ENCODE results near the gene TFAP2A. TPM values are rescaled to one million over a fixed set of nuclear protein-coding genes. Genes with fewer than 3 reads are reported as not detected.

The TFAP2A gene
- total RNA-seq, 1 donor from 2014 or later = 0.29 TPM

DNA sequence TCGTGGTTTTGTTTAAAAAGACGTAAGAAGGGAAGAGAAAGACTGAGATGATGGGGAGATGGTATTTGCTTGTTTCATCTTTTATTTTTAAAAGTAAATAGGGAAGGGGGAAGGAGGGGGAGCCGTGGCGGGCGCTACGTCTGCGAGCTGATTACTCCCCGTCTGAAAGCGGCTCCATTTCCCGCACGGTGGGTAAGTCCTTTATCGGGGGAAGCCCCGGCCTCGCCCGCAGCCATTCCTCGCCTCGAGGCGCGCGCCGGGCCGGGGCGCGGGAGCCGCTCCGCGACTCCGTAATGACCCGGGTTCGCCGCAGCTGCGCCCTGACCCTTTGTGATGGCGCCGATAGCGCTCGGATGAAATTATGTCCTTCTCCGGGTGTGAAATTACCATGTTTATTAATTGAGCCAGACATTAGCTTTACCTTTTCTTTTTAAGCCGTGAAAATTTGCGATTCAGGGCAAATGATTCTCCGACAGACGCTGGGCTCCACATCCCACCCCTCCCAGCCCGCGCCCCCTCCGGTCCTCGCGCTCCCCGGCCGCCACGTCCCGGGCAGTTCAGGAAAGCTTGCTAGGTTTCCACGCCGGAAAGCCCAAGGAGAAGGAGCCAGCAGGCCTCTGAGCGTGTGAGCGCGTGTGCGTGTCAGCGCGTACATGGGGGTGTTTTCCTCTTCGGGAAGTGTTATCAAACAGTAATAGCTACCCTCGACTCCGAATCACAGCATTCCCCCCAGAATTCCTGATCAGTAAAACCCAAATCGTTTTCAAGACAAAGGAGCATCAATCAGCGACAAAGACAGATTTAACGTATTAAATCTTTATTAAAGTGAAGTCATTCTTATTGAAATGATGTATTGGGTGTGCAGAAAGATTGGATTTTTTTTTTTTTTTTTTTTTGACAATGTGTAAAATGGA lies 30.0 kb downstream of the TFAP2A start:
- DNase-seq (ENCODE audit: extremely low read depth, low read depth, low spot score) = no peak

DNA sequence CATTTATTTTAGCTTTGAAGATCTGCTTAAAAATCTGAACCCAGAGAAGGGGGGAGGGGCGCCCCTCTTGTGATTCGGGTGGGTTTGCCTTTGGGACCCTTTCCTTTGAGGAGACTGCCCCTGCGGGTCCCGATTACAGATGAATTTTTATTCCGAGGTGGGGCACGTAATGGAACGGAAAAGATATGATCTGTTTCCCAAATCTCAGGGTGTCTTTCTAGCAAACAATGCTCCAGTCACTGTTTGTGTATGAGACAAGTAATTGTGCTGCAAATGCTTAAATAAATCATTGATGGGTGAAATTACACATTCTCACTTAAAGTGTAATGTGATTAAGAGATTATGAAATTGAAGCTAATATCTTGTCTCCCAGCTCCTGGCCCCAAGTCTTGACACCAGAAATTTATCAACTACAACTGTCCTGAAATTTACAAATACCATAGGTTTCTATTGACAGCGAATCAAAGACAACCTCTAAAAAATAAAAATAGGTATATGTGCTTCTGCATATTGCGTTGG lies 30.7 kb downstream of the TFAP2A start:
- DNase-seq (ENCODE audit: extremely low read depth, low read depth, low spot score) = no peak

DNA sequence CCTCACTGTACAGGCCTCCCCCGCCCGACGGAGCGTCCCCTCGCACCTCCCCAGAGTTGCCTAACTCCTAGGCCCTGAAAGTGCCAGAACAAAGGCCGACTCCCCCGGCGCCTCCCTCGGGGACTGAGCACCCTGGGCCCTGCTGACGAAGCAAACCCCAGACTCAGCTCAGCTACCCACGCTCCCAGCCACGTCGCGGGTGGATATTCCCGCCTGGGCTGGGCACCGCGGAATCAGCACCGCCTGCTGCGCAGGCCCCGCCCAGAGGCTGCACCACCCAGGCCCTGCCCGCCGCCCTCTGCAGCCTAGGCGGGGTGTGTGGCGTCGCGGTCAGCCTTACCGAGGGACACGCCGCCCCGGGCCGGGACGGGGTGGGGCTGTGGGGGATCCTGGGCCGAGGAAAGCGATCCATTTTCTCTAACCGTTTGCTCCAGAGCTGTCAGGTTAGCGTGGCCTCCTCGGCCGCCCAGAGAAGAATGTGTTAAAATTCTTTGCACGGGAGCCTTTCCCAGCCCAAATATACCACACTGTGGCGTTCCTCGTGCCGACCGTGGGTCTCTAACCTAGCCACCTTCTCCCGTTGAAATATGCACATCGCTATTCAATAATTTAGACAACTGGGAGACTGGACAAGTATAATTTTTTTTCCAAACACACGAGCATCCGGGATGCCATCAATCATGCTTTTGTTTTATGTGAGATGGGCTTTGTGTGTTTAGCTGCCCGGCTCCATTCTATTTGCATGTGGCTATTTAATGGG lies 31.4 kb downstream of the TFAP2A start:
- DNase-seq (ENCODE audit: extremely low read depth, low read depth, low spot score) = no peak

DNA sequence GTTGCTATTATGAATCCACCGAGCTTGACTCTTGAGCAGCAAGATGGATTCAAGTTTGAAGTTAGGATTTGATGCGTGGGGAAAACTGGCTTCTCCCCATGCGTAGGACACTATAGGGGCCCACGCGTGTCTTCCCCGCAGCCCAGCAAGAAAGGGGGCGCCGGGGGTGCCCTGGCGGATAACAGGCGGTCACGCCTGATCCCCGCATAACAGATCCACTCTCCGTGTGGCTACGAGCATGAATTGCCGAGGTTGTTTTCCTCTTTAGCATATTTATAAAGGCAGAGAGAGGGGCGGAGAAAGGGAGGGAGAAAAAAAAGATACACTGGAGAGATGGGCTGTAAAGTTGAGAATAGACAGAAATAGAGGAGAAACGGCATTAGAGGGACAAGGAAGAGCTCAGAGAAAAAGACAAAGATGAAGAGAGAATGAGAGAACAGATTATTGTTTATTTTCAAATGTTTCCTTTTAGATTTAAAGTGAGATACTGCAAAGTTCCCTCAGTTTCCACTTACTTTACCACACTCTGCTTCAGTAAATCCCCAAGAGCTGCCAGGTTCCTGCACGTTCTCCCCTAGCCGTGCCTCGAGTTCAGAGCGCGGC lies 32.0 kb downstream of the TFAP2A start:
- no peak for DNase-seq (ENCODE audit: extremely low read depth, low read depth, low spot score)

DNA sequence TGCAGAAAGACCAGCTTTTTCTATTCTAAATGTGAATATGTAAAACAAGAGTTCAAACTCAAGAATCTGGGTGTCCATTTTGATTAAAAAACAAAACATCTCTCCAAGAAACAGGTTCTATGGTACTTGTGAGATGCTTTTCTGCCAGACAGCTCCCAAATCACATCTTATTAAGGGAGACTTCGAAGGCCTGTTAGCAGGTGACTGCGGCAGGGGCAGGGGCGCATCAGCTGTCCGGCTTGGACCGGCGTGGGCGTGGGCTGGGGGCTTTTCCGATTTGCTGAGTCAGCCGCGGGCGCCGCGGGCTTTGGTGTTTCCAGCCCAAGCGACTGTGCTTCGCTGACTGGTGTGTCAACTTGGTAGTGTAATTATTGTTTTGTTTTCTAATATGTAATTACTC lies 32.6 kb downstream of the TFAP2A start:
- no peak for DNase-seq (ENCODE audit: extremely low read depth, low read depth, low spot score)

DNA sequence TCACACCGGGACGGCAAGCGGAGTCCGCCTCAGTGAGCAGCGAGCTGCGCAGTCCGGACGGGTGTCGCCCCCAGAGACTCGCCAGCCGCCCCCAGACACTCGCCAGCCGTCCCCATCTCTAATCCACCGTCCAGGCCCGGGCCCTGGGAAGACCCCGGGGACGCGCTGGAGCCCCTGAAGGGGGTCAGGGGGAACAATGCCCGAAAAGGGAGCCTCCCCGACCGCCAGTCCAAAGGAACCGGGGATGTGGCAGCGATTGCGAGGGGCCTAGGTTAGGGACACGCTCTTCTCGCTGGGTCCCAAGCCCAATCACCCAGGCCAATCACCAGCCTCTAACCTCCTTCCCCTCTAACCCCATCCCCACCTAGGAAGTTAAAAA lies 33.1 kb downstream of the TFAP2A start:
- DNase-seq (ENCODE audit: extremely low read depth, low read depth, low spot score) = no peak

DNA sequence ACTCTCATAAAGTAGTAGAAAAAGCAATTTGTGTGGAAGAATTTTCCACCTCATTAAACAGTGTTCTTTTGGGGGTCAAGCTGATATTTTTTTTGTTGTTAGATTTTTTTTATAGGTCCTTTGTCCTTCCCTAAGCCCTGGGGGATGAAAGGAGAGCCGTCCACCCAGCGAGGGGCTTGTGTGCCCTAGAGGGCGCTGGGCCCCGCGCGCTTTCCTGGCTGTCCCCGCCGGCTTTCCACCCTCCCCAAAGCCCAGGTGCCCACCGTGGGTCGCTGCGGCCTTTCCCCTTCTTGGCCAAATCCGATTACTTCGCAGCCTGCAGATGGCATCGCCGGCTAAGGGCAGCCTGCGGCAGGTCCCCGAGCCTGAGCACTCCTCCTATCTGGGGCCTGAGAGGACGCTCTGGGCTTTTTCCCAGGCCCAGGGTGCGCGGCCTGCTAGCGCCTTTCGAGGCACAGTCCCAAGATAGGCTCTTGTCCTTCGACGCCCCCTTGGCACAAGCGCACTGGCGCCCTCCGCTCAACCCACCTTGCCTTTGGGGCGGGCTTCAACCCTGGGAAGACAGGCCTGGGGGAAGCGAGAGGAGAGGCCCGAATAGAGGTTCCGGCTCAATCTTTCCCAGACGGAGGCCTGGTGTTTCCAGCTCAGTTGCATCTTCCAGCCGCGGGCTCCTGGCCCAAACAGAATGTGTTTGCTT lies 33.6 kb downstream of the TFAP2A start:
- no peak for DNase-seq (ENCODE audit: extremely low read depth, low read depth, low spot score)

DNA sequence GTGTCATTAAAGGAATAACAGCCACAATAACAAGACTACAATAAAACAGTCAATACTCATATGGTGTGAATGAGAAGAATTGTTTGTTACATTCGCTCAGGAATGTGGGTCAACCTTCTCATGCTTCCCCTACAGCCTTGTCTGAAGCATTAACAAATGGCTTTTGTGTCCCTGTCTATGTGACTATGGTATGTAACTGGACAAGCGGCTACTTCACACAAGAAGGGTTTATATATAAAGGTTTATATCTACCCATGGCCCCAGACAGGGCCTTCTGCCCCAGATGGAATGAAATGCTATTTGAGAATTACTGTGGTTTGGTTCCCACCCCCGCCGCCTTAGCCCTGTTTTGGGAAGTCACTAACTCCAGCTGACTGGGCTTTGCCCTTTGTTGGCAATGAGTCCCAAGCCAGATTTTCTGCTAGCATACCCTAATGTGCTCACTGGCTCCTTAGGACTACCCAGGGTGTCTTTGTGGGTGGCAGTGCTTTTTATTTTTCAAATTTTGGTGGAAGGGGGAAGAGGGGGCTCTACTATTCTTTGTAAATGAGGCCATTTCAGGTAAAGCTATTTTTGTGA lies 39.4 kb downstream of the TFAP2A start:
- no peak for DNase-seq (ENCODE audit: extremely low read depth, low read depth, low spot score)

DNA sequence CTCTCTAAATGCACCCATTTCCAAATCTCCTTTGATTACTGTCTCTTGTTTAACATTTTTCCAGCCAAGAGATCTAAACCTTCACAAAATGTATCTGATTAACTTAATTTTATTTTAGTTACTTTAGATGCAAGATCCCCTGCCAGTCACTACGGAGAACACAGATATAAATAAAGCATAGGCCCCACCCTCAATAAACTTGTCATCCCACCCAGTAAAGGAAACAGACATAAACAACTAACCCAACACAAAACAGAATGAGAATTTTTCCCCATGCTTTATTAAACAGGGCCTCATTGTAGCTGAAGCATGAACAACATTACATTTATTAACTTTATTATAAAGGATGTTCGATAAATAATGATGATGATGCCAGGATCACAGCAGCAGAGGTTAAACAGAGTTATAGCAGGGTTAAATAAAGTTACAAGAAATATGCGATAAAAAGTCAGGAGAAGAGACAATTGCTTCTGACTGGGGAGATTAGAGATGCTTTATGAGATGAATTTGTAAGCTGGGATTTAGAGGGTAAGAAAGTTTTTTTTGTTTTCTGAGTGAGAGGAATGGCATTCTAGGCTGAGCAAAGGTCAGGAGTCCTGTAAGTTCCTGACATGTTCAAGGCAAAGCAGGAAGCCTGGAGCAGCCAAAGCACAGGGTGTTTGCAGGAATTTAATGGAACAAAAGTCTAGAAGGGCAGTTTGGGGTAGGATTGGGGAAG lies 41.1 kb downstream of the TFAP2A start:
- no peak for DNase-seq (ENCODE audit: extremely low read depth, low read depth, low spot score)

DNA sequence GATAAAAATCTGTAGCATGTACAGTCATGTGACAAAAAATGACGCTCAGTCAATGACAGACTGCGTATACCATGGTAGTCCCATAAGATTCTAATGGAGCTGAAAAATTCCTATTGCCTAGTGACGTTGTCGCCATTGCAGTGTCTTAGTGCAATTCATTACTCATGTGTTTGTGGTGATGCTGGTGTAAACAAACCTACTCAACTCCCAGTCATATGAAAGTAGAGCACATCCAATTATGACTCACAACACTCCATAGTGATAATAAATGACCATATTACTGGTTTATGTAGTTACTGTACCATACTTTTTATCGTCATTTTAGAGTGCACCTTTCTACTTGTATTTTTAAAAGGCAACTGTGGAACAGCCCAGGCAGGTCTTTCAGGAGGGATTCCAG lies 45.0 kb downstream of the TFAP2A start:
- DNase-seq (ENCODE audit: extremely low read depth, low read depth, low spot score) = no peak

DNA sequence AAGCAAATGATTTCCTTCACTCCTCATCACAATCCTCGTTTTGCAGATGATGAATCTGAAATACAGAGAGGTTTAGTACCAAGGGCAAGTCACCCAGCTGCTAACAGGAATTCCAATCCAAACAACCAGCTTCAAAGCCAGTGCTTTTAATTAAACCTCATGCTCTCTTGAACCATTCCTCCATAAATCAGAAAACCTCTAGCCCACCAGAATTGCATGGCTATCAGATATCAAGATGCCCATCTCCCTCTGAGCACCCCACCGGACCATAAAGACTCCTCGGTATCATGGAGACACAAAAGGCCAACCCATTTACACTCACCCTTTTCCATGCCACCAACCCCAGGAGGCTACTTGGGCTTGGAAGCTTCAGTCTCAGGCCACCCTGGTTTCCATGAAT lies 46.0 kb downstream of the TFAP2A start:
- no peak for DNase-seq (ENCODE audit: extremely low read depth, low read depth, low spot score)

DNA sequence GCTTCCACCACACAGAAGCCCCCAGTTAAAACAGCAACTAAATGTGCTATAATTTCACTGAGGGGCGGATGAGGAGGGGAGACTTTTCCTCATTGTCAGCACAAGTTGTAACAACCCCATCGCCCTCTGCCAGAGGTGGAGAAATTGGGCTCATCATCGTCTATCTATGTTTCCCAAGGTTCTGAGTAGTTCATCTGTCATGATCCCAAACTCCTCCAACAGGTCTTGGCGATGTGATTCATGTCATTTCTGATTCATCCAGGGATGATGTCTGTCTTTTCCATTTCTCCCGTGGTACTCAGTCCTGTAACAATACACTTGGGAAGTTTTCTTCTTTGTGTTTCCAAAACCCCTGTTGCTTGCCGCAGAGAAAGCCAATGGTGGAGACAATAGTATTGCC lies 51.0 kb downstream of the TFAP2A start:
- no peak for DNase-seq (ENCODE audit: extremely low read depth, low read depth, low spot score)

DNA sequence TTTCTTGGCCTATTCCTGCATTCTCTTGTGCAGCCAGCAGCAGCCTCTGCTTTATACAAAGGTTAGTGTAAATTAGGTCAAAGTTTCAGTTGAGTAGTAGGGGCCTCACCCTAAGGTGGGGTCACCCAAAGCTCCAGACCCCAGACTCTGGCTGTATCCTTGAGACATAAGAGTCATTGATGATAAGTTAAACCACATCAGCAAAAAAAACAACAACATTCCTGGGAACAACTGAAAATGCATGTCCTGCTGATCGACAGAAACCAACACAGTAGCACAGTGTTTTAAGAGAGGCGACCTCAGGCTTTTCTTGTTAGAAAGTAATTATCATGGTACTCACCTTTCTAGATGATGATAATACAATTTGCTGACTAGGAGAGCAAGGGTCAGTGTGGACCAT lies 52.6 kb downstream of the TFAP2A start:
- no peak for DNase-seq (ENCODE audit: extremely low read depth, low read depth, low spot score)

DNA sequence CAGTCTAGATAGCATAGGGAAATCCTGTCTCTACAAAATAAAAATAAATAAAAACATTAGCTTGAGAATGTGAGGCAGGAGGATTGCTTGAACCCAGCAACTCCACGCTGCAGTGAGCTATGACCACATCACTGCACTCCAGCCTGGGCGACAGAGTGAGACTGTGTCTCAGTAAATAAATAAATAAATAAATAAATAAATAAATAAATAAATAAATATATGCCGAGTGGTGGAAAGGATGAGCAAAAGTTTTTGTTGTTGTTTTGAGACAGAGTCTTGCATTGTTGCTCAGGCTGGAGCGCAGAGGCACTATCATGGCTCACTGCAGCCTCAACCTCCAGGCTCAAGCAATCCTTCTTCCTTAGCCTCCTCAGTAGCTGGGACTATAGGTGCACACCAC lies 53.4 kb downstream of the TFAP2A start:
- no peak for DNase-seq (ENCODE audit: extremely low read depth, low read depth, low spot score)

DNA sequence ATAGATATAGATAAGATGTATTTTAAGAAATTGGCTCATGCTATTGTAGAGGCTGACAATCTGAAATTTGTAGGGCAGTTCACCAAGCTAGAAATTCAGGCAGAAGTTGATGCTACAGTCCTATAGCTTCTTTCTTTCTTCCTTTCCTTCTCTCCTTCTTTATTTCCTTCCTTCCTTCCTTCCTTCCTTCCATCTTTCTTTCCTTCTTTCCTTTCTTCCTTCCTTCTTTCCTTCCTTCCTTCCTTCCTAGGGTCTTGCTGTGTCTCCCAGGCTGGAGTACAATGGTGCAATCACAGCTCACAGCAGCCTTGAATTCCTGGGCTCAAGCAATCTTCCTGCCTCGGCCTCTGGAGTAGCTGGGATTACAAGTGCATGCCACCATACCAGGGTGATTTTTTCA lies 55.3 kb downstream of the TFAP2A start:
- no peak for DNase-seq (ENCODE audit: extremely low read depth, low read depth, low spot score)

DNA sequence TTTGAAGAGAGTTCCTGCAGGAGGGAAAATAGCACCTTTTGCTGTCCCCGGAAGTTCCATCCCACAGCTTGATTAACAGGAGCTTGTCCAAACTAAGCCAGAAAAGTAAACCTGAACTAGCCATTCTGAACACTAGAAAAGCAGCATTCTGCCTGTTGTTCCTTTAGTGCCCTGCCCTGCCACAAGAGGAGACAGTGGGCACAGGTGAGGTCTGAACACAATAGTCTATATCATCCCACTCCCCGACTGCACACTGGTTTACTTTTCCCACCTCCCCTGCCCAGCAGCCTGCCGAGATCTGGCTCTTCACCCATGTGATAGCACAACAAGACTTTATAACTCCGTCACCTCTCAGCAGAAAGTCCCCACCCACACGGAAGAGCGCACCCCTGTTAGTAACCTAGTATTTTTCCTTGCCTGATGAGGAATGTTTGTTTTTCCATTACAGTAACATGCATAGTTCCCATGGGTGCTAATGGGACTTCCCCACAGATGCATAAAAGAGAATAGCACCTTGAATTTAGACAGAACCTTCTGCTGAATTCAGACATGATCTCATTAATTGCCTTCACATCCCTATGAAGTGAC lies 59.7 kb downstream of the TFAP2A start:
- DNase-seq (ENCODE audit: extremely low read depth, low read depth, low spot score) = no peak

DNA sequence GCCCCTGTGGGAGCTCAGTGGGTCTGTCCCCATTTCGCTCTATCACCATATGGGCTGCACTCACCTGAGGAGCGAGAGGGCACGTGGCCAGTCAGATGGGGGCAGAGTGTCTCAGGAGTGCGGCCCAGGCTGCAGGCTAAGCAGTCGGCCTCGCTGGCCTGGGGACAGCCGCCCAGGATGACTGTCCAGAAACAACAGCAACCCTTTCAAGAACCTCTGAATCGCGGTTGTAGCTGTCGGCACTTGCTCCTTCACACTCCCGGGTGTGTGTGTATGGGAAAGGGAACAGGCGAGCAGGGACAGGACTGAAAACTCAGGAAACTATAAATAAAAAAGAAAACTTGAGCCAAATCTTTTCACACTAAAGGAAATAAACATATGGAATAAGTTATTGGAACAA lies 63.1 kb downstream of the TFAP2A start:
- DNase-seq (ENCODE audit: extremely low read depth, low read depth, low spot score) = no peak

DNA sequence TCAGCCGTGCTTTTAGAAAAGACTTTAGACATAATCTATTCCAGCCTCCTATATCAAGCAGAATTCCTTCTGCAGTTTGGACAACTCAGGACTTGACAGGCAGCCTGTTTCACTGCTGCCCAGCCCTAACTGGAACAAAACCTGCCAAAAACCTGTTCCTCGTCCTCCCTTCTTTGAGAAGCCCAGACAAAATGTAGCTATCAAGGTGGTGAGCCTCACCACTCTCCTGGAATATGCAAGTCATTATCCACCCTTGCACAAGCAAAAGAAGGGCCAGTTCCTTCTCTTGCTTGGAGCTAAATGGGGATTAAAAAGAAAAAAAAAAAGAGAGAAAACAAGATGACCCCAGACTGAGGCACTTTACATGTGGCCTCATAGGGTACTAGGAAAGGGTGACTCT lies 64.2 kb downstream of the TFAP2A start:
- no peak for DNase-seq (ENCODE audit: extremely low read depth, low read depth, low spot score)

DNA sequence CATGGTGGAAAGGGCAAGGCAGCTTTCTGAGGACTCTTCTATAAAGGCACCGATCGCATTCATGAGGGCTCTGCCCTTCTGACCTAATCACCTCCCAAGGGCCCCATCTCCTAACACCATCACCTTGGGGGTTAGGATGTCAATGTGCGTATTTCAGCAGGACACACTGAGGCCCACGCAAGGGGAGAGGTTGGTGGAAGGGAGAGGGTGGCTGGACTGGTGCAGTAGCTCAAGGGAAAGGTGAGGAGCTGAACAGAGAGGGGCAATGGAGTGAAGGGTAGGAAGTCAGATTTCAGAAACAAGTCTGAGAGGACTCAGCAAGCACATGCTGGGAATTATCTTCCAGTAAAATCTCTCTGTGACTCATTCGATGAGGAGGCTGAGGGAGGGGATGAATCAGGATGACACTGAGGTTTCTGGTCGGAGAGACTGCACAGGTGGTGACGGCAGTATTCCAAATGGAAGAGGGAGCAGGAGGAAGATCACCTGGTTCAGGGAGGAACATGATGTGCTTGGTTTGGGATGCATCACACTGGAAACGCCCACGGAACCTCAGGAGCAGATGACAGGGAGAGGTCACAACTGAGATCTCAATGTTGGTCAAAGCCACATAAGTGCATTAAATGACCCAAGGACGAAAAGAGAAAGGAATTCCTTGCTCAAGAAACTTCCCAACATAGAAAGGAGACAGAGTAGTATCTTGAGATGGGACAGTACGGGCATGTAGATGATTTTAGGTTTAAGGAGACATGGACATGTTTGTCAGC lies 67.1 kb downstream of the TFAP2A start:
- DNase-seq (ENCODE audit: extremely low read depth, low read depth, low spot score) = no peak
